Measurements from ENCODE around the gene IFI35.

DNA sequence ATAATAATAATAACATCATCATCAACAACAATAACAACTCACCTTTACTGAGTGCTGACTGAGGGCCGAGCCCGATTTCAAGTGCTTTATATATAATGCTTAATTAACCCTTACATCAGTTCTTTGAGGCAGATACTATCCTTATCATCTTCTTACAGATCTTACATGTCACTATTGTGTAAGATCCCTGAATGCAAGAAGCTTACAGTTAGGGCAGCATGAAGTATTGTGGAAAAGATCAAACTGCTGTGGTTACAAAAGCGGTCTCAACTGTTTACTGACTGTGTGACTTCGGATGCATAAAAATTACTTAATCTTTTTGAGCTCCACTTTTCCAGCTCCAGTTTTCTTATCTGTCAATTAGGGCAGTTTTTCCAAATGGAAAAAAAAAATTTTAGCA, 12.3 kb downstream of the IFI35 start:
- TF ChIP-seq CHD2 (IDR thresholded peaks at IDR 0.05; ENCODE audit: low read length) = no peak
- no peak for TF ChIP-seq POLR2A (IDR thresholded peaks at IDR 0.05; ENCODE audit: control extremely low read depth in 1 of 2, low read depth in 2 of 2, low read length in 2 of 2)
- TF ChIP-seq USF2 (IDR thresholded peaks at IDR 0.05; ENCODE audit: low read length) = no peak
- TF ChIP-seq SP1 (IDR thresholded peaks at IDR 0.05; ENCODE audit: low read depth, low read length) = no peak
- no peak for TF ChIP-seq TAF1 (IDR thresholded peaks at IDR 0.05; ENCODE audit: low read depth, low read length)
- TF ChIP-seq POLR2AphosphoS5 (IDR thresholded peaks at IDR 0.05; ENCODE audit: low read depth, low read length) = no peak
- TF ChIP-seq KDM5A (IDR thresholded peaks at IDR 0.05; ENCODE audit: low read length) = no peak
- TF ChIP-seq, protein P1, sequence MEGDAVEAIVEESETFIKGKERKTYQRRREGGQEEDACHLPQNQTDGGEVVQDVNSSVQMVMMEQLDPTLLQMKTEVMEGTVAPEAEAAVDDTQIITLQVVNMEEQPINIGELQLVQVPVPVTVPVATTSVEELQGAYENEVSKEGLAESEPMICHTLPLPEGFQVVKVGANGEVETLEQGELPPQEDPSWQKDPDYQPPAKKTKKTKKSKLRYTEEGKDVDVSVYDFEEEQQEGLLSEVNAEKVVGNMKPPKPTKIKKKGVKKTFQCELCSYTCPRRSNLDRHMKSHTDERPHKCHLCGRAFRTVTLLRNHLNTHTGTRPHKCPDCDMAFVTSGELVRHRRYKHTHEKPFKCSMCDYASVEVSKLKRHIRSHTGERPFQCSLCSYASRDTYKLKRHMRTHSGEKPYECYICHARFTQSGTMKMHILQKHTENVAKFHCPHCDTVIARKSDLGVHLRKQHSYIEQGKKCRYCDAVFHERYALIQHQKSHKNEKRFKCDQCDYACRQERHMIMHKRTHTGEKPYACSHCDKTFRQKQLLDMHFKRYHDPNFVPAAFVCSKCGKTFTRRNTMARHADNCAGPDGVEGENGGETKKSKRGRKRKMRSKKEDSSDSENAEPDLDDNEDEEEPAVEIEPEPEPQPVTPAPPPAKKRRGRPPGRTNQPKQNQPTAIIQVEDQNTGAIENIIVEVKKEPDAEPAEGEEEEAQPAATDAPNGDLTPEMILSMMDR (IDR thresholded peaks at IDR 0.05; ENCODE audit: control extremely low read depth in 1 of 3, insufficient read depth in 1 of 3, low read depth in 1 of 3, low read length in 3 of 3) = no peak
- TF ChIP-seq FOSL1 (IDR thresholded peaks at IDR 0.05; ENCODE audit: insufficient read depth, low read depth, low read length) = no peak

Measured in H1 (cell line).